ENCODE measurements around the gene LRMDA.

LRMDA gene

GRCh38 chr10:75477680-75478079, 46.3 kb downstream of the LRMDA start:
- no peak for DNase-seq

GRCh38 chr10:75480374-75480773, 49.0 kb downstream of the LRMDA start:
- no peak for DNase-seq

GRCh38 chr10:75483188-75483587, 51.8 kb downstream of the LRMDA start:
- no peak for DNase-seq

- DNase-seq: no peak
Observed at GRCh38 chr10:75484717-75485116, 53.3 kb downstream of the LRMDA start.

GRCh38 chr10:75486591-75486990, 55.2 kb downstream of the LRMDA start:
- no peak for DNase-seq

GRCh38 chr10:75487087-75487754, 55.8 kb downstream of the LRMDA start:
- no peak for DNase-seq

- no peak for DNase-seq
Observed at GRCh38 chr10:75487755-75488125, 56.3 kb downstream of the LRMDA start.

GRCh38 chr10:75492173-75492925, 60.9 kb downstream of the LRMDA start:
- no peak for DNase-seq

GRCh38 chr10:75493464-75493863, 62.0 kb downstream of the LRMDA start:
- no peak for DNase-seq

GRCh38 chr10:75495434-75496190, 64.2 kb downstream of the LRMDA start:
- DNase-seq: no peak

GRCh38 chr10:75496191-75496567, 64.8 kb downstream of the LRMDA start:
- DNase-seq: no peak

- no peak for DNase-seq
Observed at GRCh38 chr10:75497997-75498883, 66.8 kb downstream of the LRMDA start.

- DNase-seq: no peak
Observed at GRCh38 chr10:75498884-75499350, 67.5 kb downstream of the LRMDA start.

GRCh38 chr10:75499556-75500160, 68.2 kb downstream of the LRMDA start:
- no peak for DNase-seq

- DNase-seq: no peak
Observed at GRCh38 chr10:75502389-75502788, 71.0 kb downstream of the LRMDA start.

- DNase-seq: no peak
Observed at GRCh38 chr10:75502838-75503237, 71.4 kb downstream of the LRMDA start.

GRCh38 chr10:75505293-75505692, 73.9 kb downstream of the LRMDA start:
- no peak for DNase-seq

- DNase-seq: no peak
Observed at GRCh38 chr10:75505840-75506506, 74.5 kb downstream of the LRMDA start.

GRCh38 chr10:75506930-75507329, 75.5 kb downstream of the LRMDA start:
- DNase-seq: no peak

- DNase-seq: no peak
Observed at GRCh38 chr10:75507469-75507868, 76.0 kb downstream of the LRMDA start.

- DNase-seq: no peak
Observed at GRCh38 chr10:75508239-75508813, 76.9 kb downstream of the LRMDA start.

All from NCI-H1048 (cell line).